C4-2B (cell line): ENCODE results near the gene RAP1GAP.

Experiments
- H3K27ac ChIP-seq: fragments of 450-650 bp; 2 replicates; pipeline ENCODE4 v1.5.1; 2017
- CTCF ChIP-seq: fragments of 450-650 bp; conservative IDR thresholded peaks from 2 replicates; pipeline ENCODE4 v1.5.1; 2017; ENCODE audit warnings: mild to moderate bottlenecking
- ZFX ChIP-seq: fragments of 450-650 bp; IDR thresholded peaks from 2 replicates; pipeline ENCODE4 v1.6.1; 2017

Gene RAP1GAP

GRCh38 chr1:21670059-21670881 is 1.1 kb upstream of the RAP1GAP start:
- H3K27ac ChIP-seq: no peak overlapping the region

GRCh38 chr1:21668951-21669257 is 253 bp downstream of the RAP1GAP start:
- H3K27ac ChIP-seq: no peak overlapping the region
- TF ChIP-seq CTCF (no peak), ZFX (no peak)

More at GRCh38 chr1:21670059-21670881, 1.1 kb upstream of the RAP1GAP start:
- TF ChIP-seq CTCF (no peak), ZFX (no peak)

GRCh38 chr1:21668232-21668950 is 766 bp downstream of the RAP1GAP start:
- no peak overlapping the region for H3K27ac ChIP-seq
- no peak for TF ChIP-seq ZFX
- TF ChIP-seq CTCF: no peak

- TF ChIP-seq ZFX (no peak), CTCF (no peak)
- H3K27ac ChIP-seq: no peak overlapping the region
Measured at GRCh38 chr1:21667348-21668231, 1.6 kb downstream of the RAP1GAP start.

- peak overlapping the region; percentile 17 for H3K27ac ChIP-seq
- no peak for TF ChIP-seq CTCF
- TF ChIP-seq ZFX: no peak
Measured at GRCh38 chr1:21666576-21667320, 2.4 kb downstream of the RAP1GAP start.

- H3K27ac ChIP-seq: peak overlapping the region; percentile 17
- TF ChIP-seq ZFX (no peak), CTCF (no peak)
Measured at GRCh38 chr1:21665711-21666575, 3.2 kb downstream of the RAP1GAP start.
